Activated T-cell treated with anti-CD3 and anti-CD28 coated beads for 4 hours (primary cell): Measurements from ENCODE around the gene SH3PXD2A.
"Not testable (repeated sequence)": the region's sequence is repeated elsewhere in the genome, so short reads cannot be mapped to it uniquely, and the experiment has no call there.

Experiments
- DNase-seq: peaks from one replicate; pipeline ENCODE4 v3.0.0-alpha.2; 2020

The SH3PXD2A gene

DNA sequence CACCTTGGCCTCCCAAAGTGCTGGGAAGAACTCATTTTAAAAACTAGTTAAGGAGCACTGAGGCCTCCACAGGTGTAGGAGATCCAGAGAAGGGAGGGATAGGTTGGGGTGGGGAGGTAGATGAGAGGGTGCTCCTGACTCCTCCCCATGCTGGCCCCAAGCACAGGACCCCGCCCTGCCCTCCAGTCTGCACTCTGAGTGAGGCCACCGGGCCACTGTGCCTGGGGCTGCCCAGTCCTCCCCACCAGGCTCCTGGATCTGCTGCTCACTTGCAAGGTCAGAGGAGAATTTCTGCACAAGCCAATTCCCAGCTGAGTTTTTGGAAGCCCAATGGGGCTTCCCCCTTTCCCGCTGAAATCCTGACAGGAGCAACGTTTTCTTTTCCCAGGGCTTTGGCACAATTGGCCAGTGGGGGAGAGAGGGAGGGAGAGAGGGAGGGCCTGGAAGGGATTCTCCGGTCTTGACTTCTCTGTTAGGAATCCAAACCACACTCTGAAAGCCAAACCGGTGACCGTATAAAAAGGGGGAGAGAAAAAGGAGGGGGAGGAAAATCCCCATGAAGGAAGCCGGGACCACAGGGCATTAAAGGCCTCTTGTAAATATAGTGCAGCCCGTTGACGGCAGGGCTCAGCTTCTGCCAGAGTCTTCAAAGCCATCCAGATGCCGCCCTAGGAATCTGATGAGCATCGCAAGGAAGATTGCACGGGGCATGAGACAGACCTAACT, 116.2 kb downstream of the SH3PXD2A start:
- DNase-seq, result no peak

DNA sequence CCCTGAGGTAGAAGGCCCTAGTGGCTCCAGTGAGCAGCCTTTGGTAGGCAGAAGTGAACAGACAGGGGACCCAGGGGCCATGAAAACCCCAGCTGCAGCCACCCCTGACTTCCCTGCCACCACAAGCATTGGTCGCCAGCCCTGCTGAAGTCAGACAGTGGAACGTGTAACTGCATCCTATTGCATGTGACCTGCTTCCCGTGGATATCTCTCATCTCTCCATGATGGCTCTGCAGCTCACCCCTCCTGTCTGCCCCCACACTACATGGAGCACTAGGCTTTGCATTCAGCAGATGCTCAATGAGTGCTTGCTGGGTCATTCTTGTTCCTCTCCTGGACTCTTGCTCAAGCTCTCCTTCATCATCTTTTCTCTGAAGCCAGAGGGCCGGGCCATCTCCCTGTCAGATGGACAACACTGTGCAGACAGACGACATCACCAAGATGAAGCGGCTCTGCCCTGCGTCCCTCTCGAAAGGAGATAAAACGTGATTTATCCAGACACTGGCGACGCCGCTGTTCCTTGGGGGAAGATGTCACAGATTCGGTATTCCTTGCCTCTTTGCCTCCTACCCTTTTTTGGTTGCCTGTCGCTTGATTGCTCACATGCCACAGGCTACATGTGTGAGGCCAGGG, 117.5 kb downstream of the SH3PXD2A start:
- DNase-seq, result no peak

DNA sequence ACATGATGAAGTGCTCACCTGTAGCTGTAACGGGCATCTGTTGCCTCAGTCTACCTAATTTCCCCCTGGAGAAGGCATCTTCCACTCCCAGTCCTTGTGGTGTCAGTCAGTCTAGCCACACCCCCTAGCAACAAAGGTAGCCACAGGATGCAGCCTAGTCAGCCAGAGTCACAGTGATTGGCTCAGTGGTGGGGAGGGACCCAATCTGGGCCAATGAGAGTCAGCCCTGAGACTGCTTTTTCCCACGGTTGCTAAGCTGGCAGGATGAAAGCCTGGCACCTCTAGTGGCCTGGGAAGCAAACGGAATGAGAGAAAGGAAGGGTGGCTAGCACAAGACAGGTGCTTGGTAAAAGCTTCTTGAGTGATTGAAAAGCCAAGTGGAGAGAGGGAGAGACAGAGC, 118.6 kb downstream of the SH3PXD2A start:
- no peak for DNase-seq

DNA sequence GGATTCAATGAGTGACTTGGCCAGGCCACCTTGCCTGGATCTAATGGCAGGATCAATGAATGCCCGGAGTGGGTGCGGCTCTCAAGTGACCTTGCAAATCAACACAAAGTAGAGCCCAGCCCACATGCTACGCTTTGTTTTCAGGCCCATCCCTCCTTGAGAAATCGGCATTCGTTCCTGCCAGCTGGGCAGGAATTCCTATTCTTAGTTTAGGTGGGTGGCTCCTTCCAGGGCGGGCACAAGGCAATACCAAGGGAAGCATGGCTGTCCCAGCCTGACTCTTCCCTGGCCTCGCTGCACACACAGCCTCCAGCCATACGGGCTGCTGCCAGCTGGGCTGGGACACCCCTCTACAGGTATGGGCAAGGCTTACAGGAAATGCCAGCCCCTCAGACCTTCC, 119.3 kb downstream of the SH3PXD2A start:
- DNase-seq, result no peak

DNA sequence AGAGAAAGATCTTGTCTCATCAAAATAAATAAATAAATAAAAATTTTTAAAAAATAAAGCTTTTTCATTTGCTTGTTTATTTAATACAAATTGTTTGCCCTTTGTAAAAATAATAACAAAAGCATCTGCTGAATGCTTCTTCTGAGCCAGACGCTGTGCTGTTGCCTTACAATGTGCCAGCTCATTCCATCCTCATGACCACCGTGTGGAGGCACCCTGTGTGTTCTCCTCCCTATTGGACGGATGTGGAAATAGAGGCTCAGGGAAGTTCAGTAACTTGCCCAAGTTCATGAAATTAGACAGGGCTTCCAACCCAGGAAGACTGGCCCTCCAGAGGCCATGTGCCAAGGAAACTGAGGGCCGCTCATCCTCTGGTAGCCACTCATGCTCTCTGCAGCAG, 120.6 kb downstream of the SH3PXD2A start:
- DNase-seq, result no peak

DNA sequence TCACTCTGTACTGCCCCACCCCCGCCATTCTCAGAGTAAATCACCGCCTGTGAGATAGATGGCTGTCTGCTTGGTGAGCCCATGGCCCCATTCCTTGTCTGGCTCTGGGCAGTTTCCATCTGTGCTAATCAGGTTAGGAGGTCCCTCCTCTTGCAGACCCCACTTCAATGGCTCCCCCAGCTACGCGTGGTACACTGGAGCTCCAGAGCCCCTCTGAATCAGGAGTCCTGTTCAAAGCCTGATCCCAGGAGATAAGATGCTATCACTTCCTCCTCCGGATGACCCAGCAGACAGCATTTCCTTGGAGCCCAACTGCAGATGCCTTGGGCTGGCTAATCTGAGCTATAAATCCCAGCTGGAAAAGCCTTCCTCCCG, 122.3 kb downstream of the SH3PXD2A start:
- DNase-seq, result no peak

DNA sequence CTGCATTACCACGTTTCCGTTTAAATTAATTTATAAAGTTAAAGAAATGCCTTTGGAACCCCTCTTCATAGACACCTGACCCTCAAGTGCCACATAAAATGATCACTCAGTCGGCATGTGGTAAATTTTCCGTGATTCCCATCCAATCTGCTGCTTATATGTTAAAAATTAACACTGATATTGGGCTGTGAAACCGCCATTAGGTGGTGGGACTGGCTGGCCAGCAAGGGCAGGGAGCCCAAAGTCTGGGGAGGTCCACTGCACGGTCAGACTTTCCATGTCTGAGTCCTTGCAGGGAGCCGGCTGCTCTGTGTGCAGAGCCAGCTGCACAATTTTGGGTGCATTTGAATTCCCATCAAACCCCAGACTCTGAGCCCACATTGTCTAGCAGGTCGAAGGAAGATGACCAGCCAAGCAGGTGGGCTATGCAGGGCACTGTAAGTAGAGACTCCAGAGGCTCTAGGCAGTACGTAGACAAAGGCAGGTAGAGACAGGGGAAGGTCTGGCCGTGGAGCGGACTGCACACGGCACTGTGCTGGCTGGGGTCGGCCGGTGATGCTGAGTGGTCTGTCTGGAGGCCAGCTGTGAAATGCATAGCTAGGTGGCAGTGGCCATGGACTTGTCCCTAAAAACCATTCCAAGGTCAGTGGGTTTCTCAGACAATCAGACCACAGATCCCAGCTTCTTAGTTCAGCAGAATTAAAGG, 122.9 kb downstream of the SH3PXD2A start:
- DNase-seq, result no peak

DNA sequence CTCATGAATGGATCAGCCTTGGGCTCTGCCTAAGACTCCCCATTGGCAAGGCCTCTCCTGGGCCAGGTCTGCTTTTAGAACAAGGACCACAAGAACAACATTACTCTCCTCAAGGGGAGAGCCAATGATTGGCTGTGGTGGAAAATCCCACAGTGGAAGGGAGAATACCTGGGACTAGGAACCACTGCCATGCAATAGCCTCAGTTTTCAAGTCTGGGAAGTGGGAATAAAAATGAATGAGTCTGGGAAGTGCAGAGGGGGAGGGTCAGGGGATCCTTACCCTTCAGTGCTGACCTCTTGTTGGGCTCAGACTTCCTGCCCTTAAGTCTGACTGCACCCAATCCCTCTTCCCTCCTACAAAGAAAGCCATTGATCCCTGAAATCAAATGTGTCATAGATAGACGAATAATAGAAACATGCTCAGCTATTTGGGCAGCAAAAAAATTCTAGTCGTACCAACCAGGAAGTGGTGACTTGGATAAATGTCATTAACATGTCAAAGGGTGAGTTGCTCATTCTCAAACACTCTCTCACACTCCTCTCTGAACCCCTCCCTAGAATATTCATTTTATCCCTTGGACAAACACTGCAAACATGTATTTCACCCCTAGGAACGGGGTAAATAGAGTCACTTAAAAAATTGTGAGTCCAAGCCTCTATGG, 123.6 kb downstream of the SH3PXD2A start:
- no peak for DNase-seq

DNA sequence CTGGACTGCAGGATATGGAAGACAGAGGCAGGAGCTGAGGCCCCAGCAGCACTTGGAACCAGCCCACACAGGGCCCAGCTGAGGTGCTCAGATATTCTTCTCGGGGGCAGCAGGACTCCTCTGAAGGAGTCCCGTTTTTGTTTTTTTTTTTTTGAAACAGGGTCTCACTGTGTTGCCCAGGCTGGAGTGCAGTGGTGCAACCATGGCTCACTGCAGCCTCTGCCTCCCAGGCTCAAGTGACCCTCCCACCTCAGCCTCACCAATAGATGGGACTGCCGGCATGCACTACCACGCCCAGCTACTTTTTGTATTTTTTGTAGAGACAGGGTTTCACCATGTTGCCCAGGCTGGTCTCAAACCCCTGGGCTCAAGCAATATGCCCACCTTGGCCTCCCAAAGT, 124.3 kb downstream of the SH3PXD2A start:
- DNase-seq, result not testable (repeated sequence)

DNA sequence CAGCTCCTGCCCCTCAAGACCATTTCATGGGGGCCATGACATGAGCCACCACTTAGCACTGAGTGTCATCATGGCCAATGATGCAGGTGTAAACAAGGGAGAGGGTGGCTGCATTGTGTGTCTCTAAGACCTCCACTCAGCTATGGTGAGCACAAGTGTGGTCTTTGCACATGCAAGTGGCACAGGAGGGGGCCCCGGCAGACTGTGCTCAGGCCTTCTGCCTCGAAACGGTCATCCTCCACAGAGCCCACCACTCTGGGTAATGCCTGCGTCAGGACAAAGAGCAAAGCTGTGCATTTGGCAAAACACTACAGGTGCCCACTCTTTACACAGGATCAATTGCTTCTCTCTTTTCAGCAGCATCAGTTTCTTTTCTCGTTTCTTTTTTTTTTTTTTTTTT, 125.5 kb downstream of the SH3PXD2A start:
- DNase-seq, result no peak

DNA sequence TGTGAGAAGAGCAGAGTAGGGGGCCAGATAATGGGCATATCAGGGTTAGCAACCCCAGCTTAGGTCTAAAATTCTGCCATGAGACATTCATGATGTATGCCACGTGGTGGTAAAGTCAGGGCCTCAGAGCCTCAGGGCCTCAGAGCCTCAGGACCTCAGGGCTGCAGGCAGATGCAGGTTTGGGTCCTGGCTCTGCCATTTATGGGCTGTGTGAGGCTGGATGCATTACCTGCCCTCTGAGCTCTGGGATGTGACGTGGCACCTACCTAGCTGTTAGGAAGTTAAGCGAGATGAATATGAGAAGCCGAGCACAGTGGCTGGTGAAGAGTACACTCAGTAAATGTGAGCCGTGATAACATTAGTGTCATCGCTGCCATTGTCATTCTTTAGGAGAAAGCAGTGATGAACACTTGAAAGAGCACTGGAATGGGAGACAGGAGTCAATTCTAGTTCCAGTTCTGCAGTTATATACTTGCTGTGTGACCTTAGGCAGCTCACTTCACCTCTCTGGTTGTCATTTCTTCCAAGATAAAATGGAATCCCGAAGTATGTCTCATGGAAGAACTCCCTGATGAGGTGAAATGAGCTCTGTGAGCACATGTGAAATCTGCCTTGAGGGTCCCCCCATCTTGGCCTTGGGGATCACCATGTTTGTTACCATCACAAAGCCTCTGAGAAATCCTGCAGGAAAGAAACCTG, 127.2 kb downstream of the SH3PXD2A start:
- DNase-seq, result no peak

DNA sequence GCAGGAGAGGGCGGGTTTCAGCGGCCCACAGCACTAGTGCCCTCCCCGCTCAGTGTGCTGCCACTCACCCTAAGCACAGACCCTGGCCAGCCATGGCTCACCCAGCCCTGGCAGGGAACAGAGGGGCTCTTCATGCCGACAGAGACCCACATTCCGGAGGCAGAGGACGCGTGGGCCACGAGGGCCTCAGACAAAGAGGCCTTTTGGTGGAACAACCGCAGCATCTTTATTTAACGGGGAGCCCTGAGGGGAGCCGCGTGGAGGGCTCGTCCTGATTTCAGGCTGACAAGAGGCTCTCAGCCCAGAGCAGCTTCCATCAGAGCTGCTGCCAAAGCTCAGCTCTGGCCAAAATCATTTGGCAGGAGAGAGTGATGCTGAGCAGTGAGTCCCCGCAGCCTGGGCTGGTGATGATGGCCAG, 127.8 kb downstream of the SH3PXD2A start:
- DNase-seq, result no peak

DNA sequence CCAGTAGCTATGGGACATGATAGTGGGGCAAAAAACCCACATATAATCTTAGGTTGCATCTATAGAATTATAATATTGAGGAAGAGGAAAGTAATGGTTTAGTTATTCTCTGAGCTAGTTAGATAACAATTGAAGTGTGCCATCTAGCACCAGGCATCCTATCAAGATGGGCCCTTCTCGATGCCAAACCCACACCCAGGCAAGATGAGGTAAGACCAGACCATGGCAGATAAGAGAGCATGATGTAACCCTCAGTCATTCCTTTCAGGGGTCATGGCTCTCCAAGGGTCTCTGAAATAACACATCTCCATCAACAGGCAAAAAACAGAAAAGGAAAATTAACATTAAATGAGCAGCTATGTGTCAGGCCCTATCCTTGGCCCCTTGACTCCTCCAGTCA, 128.7 kb downstream of the SH3PXD2A start:
- no peak for DNase-seq

DNA sequence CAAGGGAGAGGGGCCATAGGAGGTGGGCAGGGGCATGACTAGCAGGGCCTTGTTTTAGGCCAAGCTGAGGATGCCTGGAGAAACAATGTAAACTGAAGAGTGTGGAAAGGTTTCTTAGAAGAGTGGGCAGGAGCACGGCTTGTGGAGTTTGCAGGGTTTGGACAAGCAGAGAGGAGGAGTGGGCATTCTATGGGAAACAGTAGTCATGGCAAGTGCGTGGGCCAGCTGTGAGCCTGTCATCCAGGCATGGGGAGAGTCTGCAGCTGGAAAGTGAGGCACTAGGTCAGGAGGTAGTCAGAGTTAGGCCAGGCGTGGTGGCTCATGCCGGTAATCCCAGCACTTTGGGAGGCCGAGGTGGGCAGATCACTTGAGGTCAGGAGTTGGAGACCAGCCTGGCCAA, 130.1 kb downstream of the SH3PXD2A start:
- DNase-seq, result no peak

DNA sequence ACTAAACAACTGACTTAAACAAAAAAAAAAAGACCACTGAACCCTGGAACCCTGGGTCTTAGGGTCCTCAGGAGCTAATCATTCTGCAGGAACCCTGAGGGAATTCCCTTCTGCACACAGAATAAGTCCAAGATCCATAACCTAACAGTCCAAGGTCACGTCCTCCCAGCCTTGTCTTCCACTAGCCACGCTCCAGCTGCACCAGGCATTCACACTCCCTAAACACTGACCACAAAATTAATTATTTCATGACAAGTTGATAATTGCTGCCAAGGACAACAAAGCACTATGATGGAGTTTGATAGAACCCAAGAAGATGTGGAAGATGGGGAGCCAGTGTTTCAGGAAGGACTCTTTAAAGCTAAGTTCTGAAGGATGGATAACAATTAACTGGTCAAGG, 130.6 kb downstream of the SH3PXD2A start:
- DNase-seq, result no peak

DNA sequence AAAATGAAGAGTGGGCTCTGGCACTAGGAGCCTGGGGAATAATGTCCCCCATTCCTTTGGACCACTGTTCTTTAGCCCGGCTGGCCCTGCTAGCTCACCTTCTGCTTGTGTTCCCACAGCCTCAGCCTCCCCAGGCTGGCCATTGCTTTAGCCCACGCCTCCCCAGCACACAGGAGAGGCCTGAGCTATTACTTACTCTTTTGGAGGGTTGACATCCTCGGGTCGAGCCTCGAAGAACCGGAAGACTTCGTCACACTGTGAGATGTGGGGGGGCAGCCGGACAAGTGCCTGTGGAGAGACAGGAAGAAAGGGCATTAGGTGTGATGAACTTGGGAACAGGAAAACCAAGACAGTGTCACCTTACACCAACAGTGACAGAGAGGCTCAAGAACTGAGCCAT, 131.3 kb downstream of the SH3PXD2A start:
- DNase-seq, result no peak

DNA sequence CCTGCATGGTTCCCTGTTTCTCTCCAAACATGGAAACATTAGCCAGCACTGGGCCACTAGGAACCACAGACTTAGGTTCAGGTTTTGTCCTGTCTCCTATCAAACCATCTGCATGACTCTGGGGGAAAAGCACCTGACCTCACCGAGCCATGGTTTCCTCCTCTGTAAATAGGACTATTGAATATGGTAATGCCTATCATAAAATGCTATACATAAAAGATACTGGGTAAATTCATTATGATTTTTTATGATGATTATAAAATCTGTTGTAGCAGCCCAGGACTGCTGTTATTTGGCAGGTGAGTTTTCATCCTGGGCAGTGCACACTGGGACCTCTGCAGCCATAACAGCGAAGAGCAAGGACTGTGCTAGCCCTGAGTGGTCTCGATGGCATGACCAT, 131.8 kb downstream of the SH3PXD2A start:
- DNase-seq, result no peak

DNA sequence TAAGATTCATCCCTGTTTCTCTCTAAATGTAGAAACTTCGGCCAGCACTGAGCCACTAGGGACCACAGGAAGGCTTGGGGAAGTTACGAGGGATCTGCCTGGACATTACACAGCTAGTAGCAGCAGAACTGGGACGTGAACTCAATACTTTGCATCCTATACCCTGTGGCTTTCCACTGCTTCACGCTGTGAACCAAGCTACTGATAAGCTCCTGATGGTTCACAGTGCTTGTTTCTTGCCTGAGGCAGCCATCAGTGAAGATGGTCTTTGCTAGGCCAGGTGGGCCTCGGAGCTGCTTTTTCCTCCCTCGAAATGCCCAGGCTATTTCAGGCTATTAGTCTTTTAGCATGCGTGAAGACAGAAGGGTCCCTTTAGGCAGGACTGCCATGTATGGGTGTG, 132.7 kb downstream of the SH3PXD2A start:
- no peak for DNase-seq

DNA sequence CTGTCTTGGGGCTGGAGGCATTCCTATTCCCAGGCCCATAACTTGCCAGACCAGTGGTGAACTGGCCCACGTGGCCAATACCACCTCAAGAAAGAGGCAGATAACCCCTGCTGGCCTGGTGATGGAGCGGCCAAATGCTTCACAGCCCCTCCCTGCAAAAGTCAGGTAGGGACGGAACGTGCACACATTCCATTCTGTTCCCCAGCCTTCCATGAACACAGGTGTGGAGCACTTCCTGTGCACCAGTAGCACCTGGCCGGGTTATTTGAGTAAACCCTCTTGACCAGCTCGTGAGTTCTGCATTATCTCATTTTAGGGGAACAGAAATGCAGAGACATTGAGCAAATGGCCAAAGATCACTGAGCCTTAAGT, 134.4 kb downstream of the SH3PXD2A start:
- no peak for DNase-seq

DNA sequence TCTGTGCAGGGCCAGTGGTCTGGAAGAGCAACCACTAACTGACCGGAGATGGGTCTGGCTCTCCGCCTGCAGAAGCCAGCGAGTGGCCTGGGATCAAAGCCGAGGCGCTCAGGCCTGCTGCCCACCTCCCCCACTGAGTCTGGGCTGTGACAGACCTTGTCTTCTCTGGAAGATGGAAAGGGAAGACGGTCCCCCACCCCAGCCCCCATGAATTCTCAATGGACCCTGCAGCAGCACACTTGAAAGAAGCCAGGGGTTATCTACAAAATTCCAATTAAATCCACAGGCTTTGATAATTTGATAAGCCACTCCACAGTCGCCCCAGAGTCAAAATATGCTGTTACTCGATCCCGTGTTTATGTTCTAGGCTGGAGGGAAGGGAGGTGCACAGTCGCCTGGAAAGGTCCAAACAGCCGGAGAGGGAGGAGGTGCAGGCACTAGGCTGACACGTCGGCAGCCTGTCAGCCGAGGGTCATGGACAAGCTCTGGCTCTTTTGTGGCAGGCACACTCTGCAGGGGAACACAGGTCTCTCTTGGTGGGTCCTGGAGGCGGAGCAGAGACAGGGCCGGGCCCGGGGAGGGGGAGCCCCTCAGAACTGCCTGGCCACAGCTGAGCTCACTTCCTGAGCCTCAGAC, 134.9 kb downstream of the SH3PXD2A start:
- no peak for DNase-seq

DNA sequence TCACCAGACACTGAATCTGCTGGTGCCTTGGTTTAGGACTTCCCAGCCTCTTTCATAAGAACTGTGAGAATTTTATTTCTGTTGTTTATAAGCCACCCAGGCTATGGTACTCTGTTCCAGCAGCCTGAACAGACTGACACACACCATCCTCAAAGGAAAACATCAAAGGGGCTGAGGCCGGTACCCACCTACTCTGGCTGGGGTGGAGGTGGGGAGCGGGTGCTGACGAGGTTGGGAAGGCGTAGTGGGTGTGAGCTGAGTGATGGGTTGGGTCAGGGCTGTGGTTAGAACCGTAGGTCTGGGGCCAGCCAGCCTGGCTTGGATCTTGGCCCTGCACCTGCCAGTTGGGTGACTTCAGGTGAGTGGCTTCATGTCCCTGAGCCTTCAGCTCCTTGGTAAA, 136.3 kb downstream of the SH3PXD2A start:
- no peak for DNase-seq

DNA sequence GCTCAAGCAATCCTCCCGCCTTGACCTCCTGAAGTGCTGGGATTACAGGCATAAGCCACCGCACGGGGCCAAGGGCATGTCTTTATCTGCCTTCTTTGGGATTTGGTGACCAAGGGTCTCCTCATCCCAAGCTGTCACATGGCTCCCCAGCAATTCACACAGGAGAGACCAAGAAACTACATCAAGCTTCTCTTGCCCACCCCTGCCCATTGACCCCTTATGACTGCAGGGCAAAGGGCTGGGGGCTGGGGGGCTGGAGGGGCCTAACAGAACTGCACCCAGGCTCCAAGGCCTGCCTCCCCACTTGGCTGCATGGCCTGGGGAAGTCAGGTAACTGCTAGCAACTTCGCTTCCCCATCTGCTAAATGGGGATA, 137.1 kb downstream of the SH3PXD2A start:
- DNase-seq, result no peak
